ENCODE measurements around the gene CTIF. TPM values are rescaled to one million over a fixed set of nuclear protein-coding genes. Genes with fewer than 3 reads are reported as not detected.

The CTIF gene
- total RNA-seq, 3 donors from 2014 or later, result 4.3 to 5.3 (median 4.6) TPM

DNA sequence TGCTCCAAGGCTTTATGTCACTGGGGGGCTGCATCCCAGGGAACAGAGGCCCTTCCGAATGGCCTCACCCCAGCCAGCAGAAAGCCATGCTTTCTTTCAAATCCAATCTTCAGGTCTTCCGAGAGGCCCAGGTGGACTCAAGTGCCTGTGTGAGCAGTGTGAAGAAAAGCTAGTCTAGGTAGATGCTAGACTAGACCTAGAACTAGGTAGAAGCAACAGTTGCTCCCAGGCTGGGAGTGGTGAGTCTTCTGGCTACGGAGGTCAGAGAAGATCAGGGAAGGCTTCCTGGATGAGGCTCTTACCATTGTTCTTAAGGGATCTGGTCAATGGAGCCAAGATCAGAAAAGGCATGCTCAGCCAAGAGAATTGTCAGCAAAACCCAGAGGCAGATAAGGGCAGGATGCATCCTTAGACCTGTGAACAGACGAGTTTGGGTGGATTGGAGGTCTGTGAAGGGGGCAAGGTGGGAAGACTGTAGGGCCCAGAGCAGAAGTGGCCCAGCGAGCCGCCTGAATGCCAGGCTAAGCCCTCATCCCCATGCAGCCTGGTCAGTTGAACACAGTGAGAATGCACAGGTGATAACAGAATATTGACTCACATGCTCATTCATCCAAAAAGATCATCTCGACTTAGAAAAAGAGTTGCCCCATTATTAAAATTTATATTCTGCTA, 301.1 kb downstream of the CTIF start:
- ATAC-seq, result no peak
- Mint-ChIP-seq H3K4me1 (ENCODE audit: low read depth) (peaks cover 87% of the 10 kb centered on the region), H3K9me3 (no peaks in the 10 kb centered on the region)

GRCh38 chr18:48840491-48840877, 301.7 kb downstream of the CTIF start:
- Mint-ChIP-seq H3K36me3 (ENCODE audit: insufficient read depth) (no peaks in the 10 kb centered on the region), H3K4me3 (no peak overlapping the region), H3K4me1 (ENCODE audit: low read depth) (peaks cover 84% of the 10 kb centered on the region), H3K9me3 (no peaks in the 10 kb centered on the region), H3K27me3 (ENCODE audit: low read depth) (no peaks in the 10 kb centered on the region)
- ATAC-seq (no peak), DNase-seq (no peak)

More for the DNA sequence above, 301.1 kb downstream of the CTIF start:
- H3K36me3 Mint-ChIP-seq (ENCODE audit: insufficient read depth), result no peaks in the 10 kb centered on the region
- H3K4me3 Mint-ChIP-seq, result no peak overlapping the region
- DNase-seq, result no peak
- H3K27me3 Mint-ChIP-seq (ENCODE audit: low read depth), result no peaks in the 10 kb centered on the region

DNA sequence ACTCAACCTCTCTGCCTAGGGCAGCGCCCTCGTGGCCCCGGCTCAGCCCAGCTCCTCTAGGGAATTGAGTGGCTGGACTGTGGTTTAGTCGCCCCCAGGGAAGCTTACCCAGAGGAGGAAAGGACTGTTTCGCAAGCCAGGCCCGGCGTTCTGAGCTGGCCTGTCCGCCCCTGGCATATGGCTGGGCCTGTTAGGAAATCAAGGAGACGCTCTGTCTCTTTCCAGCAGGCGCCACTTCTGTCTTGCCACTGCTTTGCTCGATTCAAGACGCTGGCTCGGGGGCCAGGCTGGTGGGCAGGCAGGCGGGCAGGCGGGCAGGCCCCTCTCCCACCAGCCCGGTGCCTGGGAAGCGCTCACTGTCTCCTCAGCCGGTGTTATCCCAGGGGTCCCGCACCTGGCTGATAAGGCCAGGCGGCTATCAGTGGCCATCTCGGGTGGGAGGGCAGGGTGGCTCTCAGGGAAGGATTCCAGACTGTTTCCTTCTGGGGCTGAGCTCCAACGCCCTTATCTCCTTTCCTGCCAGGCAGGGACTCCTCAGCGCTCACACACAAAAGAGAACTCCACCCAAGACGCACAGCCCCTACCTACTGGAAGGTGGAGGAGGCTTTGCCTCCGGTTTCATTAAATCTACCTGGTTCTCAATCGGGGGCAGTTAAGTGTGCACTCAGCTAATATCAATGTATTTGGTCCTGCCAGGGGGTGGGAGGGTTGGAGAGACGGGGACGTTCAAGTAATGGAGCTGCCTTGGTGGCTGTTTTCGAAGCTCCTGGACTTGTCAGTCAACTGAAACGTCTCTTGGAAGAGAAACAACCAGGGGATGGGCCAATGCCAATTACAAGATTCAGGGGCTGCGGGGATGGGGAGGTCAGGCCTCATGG, 302.8 kb downstream of the CTIF start:
- no peak for DNase-seq
- ATAC-seq, result no peak
- H3K27me3 Mint-ChIP-seq (ENCODE audit: low read depth), result no peaks in the 10 kb centered on the region
- H3K9me3 Mint-ChIP-seq, result no peaks in the 10 kb centered on the region
- H3K4me3 Mint-ChIP-seq, result peak overlapping the region; percentile 27
- H3K4me1 Mint-ChIP-seq (ENCODE audit: low read depth), result peaks cover 78% of the 10 kb centered on the region
- no peaks in the 10 kb centered on the region for H3K36me3 Mint-ChIP-seq (ENCODE audit: insufficient read depth)

GRCh38 chr18:48842259-48843061, 303.6 kb downstream of the CTIF start:
- DNase-seq, result no peak
- Mint-ChIP-seq H3K4me1 (ENCODE audit: low read depth) (peaks cover 71% of the 10 kb centered on the region), H3K36me3 (ENCODE audit: insufficient read depth) (no peaks in the 10 kb centered on the region), H3K27me3 (ENCODE audit: low read depth) (no peaks in the 10 kb centered on the region), H3K4me3 (peak overlapping the region; percentile 30), H3K9me3 (no peaks in the 10 kb centered on the region)
- ATAC-seq, result peak; percentile 35 to 53

DNA sequence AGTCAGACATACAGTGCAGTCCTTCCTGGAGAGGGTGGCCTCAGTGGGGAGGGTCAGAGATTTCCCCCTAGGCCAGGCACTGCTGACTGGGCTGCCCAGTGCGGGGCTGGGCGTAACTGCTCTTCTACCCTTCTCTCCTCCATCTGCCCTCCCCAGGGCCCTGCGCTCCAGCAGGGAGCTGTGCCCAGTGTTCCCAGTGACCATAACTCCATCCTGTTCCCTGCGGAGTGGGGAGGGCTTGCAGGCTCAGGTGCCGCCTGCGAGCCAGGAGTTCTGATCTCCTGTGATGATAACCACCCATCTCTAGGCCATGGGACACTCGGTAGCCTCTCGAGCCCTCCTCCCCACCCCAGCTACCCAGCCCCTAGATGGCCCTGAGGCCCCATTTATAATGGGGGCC, 304.3 kb downstream of the CTIF start:
- H3K27me3 Mint-ChIP-seq (ENCODE audit: low read depth), result no peaks in the 10 kb centered on the region

GRCh38 chr18:48843596-48843995, 304.8 kb downstream of the CTIF start:
- no peaks in the 10 kb centered on the region for H3K27me3 Mint-ChIP-seq (ENCODE audit: low read depth)
- DNase-seq (no peak), ATAC-seq (no peak)
- no peaks in the 10 kb centered on the region for H3K9me3 Mint-ChIP-seq
- H3K36me3 Mint-ChIP-seq (ENCODE audit: insufficient read depth), result no peaks in the 10 kb centered on the region
- peaks cover 64% of the 10 kb centered on the region for H3K4me1 Mint-ChIP-seq (ENCODE audit: low read depth)
- no peak overlapping the region for H3K4me3 Mint-ChIP-seq

More for the DNA sequence above, 304.3 kb downstream of the CTIF start:
- no peak for ATAC-seq
- no peaks in the 10 kb centered on the region for H3K36me3 Mint-ChIP-seq (ENCODE audit: insufficient read depth)
- DNase-seq, result no peak
- no peaks in the 10 kb centered on the region for H3K9me3 Mint-ChIP-seq
- peak overlapping the region; percentile 57 for H3K4me3 Mint-ChIP-seq
- H3K4me1 Mint-ChIP-seq (ENCODE audit: low read depth), result peaks cover 68% of the 10 kb centered on the region

GRCh38 chr18:48844271-48844670, 305.4 kb downstream of the CTIF start:
- no peak overlapping the region for H3K4me3 Mint-ChIP-seq
- DNase-seq (no peak), ATAC-seq (no peak)
- H3K36me3 Mint-ChIP-seq (ENCODE audit: insufficient read depth), result no peaks in the 10 kb centered on the region
- no peaks in the 10 kb centered on the region for H3K27me3 Mint-ChIP-seq (ENCODE audit: low read depth)
- peaks cover 57% of the 10 kb centered on the region for H3K4me1 Mint-ChIP-seq (ENCODE audit: low read depth)
- H3K9me3 Mint-ChIP-seq, result no peaks in the 10 kb centered on the region

DNA sequence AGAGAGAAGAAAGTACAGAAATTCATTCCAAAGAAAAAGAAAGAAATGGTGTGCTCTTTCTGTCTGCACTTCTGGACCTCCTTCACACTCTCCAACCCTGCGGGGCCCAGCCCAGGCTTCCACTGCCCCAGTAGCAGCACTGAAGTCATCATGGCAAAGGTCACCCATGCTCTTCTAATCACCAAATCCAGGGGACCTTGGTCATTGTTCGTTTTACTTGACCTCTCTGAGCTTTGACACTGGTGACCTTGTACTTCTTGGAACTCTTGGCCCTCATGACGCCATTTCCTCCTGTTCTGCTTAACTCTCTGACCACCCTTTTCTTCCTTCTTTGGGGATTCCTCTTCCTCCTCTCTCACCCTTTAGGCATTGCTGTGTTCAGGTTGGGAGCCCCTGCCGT, 306.3 kb downstream of the CTIF start:
- Mint-ChIP-seq H3K4me3 (no peak overlapping the region), H3K27me3 (ENCODE audit: low read depth) (no peaks in the 10 kb centered on the region), H3K9me3 (no peaks in the 10 kb centered on the region), H3K36me3 (ENCODE audit: insufficient read depth) (no peaks in the 10 kb centered on the region), H3K4me1 (ENCODE audit: low read depth) (peaks cover 48% of the 10 kb centered on the region)
- ATAC-seq, result no peak
- DNase-seq, result no peak

GRCh38 chr18:48846423-48846932, 307.6 kb downstream of the CTIF start:
- DNase-seq (no peak), ATAC-seq (no peak)
- Mint-ChIP-seq H3K4me1 (ENCODE audit: low read depth) (peaks cover 43% of the 10 kb centered on the region), H3K36me3 (ENCODE audit: insufficient read depth) (no peaks in the 10 kb centered on the region), H3K4me3 (no peak overlapping the region), H3K27me3 (ENCODE audit: low read depth) (no peaks in the 10 kb centered on the region), H3K9me3 (no peaks in the 10 kb centered on the region)

DNA sequence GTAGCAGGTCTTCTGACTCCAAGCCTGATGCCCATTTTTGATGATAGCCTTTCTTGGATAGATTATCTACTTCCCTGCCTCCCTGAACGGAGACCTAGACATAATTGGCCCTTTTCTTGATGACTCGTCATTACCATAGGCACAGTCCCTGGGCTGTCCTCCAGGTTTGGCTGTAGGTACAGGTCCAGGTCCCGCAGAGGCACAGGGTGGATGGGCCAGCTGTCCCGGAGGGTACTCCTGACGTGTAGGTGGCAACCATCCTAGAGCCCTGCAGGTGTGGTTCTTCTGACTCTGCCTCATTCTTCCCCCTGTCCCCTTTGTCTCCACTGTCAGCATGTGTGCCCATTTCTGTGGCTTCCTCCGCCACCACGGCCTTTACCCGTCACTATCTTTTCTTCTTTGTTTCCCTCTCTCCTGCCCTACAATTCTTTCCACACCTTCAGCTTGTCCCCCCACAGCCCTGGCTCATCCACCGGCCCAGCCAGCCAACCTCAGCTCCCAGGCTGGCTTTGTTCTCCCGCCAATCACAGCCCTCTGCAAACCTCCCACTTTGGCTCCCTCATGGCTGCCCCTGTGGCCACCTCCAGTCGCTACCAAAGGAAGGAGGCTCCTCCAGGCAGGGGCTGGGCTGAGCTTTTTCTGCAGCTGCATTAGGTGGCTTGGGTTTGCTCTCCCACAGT, 309.1 kb downstream of the CTIF start:
- H3K9me3 Mint-ChIP-seq, result no peaks in the 10 kb centered on the region
- ATAC-seq (no peak), DNase-seq (no peak)
- H3K36me3 Mint-ChIP-seq (ENCODE audit: insufficient read depth), result no peaks in the 10 kb centered on the region
- no peaks in the 10 kb centered on the region for H3K27me3 Mint-ChIP-seq (ENCODE audit: low read depth)
- no peak overlapping the region for H3K4me3 Mint-ChIP-seq
- H3K4me1 Mint-ChIP-seq (ENCODE audit: low read depth), result peaks cover 42% of the 10 kb centered on the region

DNA sequence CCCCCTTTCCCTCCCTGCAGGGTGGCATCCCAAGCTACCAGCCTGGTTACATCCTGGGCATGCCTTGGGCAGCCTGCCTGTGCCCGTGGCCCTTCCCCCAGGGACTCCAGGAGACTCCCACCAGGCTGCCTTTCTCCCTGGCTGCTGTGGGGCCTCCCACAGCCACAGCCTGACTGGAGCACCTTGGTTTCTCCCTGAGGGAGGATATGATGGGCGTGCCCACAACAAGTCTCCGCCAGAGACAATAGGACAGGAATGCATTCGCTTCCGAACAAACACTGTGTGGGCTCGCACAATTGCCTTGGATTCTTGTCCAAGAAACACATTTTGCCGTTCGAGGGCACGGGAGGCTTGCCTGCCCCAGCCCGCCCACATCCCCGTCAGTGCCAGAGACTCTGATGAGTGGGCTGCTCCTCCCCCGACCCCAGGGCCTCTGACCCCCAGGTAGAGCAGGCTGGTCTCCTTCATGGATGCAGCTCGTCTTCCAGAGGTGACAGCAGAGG, 309.9 kb downstream of the CTIF start:
- Mint-ChIP-seq H3K9me3 (no peaks in the 10 kb centered on the region), H3K36me3 (ENCODE audit: insufficient read depth) (no peaks in the 10 kb centered on the region), H3K4me3 (no peak overlapping the region), H3K4me1 (ENCODE audit: low read depth) (peaks cover 41% of the 10 kb centered on the region), H3K27me3 (ENCODE audit: low read depth) (no peaks in the 10 kb centered on the region)
- ATAC-seq (no peak), DNase-seq (no peak)

DNA sequence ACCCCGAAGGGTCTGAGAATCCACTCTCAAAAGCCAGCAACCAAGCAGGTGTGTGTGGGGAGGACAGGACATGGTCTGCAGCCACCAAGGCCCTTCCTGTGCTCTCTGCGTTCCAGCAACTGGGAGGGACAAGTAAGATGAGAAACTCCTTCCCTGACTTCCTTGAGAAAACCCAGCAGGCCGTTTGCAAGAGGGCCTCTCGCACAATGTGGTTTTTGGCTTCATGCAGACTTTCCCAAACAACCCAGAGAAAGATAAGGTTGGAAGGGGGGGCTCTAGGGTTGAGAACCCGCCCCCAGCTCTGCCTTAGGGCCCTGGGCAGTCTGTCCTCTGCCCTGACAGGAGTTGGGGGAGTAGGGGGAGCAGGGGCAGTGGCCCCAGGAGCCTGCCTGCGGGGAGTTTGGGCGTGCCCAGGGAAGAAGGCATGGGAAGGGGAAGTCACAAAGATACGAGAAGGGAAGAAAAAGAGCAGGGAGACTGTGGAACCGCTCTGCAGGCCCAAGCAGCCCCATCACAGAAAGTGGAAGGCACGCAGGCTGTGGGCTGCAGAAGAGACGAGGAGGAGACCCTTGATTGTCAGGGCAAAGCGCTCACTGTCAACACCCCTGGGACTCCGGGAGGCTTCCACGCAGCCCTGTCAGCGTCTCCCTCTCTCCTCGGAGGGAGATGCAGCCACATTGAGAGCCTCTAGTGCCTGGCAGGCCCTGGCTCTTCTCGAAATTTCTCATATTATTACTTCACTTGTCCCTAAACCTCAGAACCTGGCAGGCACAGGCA, 312.2 kb downstream of the CTIF start:
- H3K4me1 Mint-ChIP-seq (ENCODE audit: low read depth), result peaks cover 39% of the 10 kb centered on the region
- no peak overlapping the region for H3K4me3 Mint-ChIP-seq

GRCh38 chr18:48851599-48851960, 312.7 kb downstream of the CTIF start:
- no peak overlapping the region for H3K4me3 Mint-ChIP-seq
- H3K36me3 Mint-ChIP-seq (ENCODE audit: insufficient read depth), result no peaks in the 10 kb centered on the region
- no peaks in the 10 kb centered on the region for H3K27me3 Mint-ChIP-seq (ENCODE audit: low read depth)
- peaks cover 44% of the 10 kb centered on the region for H3K4me1 Mint-ChIP-seq (ENCODE audit: low read depth)
- DNase-seq (no peak), ATAC-seq (peak in 1 of 2 donors; percentile 41)
- no peaks in the 10 kb centered on the region for H3K9me3 Mint-ChIP-seq

More for the DNA sequence above, 312.2 kb downstream of the CTIF start:
- ATAC-seq, result no peak
- Mint-ChIP-seq H3K36me3 (ENCODE audit: insufficient read depth) (no peaks in the 10 kb centered on the region), H3K27me3 (ENCODE audit: low read depth) (no peaks in the 10 kb centered on the region), H3K9me3 (no peaks in the 10 kb centered on the region)
- no peak for DNase-seq
